Osteoblast (primary cell): ENCODE results near the gene LBHD2. TPM values are rescaled to one million over a fixed set of nuclear protein-coding genes. Genes with fewer than 3 reads are reported as not detected.
A peak's percentile ranks its signal among the peaks of the same experiment; 100 is the strongest.

Experiments used
- DNase-seq: peaks from one replicate; pipeline ENCODE4 v3.0.0; 2011; ENCODE audit warnings: low spot score, mixed read lengths; ENCODE audit not compliant: insufficient read length; ENCODE audit errors: missing footprints
- H2AFZ ChIP-seq: 2 replicates; pipeline ENCODE4 v1.6.0; 2011; ENCODE audit warnings: mild to moderate bottlenecking, low read length
- H3K27ac ChIP-seq: 2 replicates; pipeline ENCODE4 v1.5.1; 2011; ENCODE audit warnings: mild to moderate bottlenecking, low read depth, low read length, moderate library complexity
- H3K27me3 ChIP-seq: 2 replicates; pipeline ENCODE4 v1.6.0; 2012; ENCODE audit warnings: mild to moderate bottlenecking, control low read depth, inconsistent platforms, low read length, moderate library complexity; ENCODE audit not compliant: insufficient read depth
- H3K36me3 ChIP-seq: 2 replicates; pipeline ENCODE4 v1.5.1; 2011; ENCODE audit warnings: mild to moderate bottlenecking, low read length, control low read depth, moderate library complexity; ENCODE audit not compliant: insufficient read depth
- H3K4me1 ChIP-seq: 2 replicates; pipeline ENCODE4 v1.5.1; 2011; ENCODE audit warnings: mild to moderate bottlenecking, low read length, control low read depth, moderate library complexity; ENCODE audit not compliant: insufficient read depth
- H3K4me2 ChIP-seq: 2 replicates; pipeline ENCODE4 v1.6.0; 2011; ENCODE audit warnings: mild to moderate bottlenecking, low read length; ENCODE audit not compliant: insufficient read depth
- H3K4me3 ChIP-seq: fragments of 200-600 bp; sonication (generic); 3 replicates; pipeline ENCODE4 v1.5.1; 2012; ENCODE audit warnings: mild to moderate bottlenecking, low read length, inconsistent platforms; ENCODE audit not compliant: insufficient read depth
- H3K79me2 ChIP-seq: 2 replicates; pipeline ENCODE4 v1.6.0; 2012; ENCODE audit warnings: mild to moderate bottlenecking, low read length, control low read depth, inconsistent platforms; ENCODE audit not compliant: insufficient read depth
- H3K9me3 ChIP-seq: 2 replicates; pipeline ENCODE4 v1.5.1; 2011; ENCODE audit warnings: low read depth, low read length, control low read depth
- H4K20me1 ChIP-seq: 2 replicates; pipeline ENCODE4 v1.6.0; 2012; ENCODE audit warnings: mild to moderate bottlenecking, low read length, control low read depth; ENCODE audit not compliant: insufficient read depth
- CTCF ChIP-seq: IDR thresholded peaks from 2 replicates; pipeline ENCODE4 v1.5.1; 2011; ENCODE audit warnings: mild to moderate bottlenecking, low read depth, low read length, moderate library complexity; ENCODE audit errors: extremely low read depth
- total RNA-seq: library from RNA; depleted of rRNA; stranded (reverse); fragments of >200 nt; gene quantifications from 2 replicates; pipeline ENCODE4 v1.2.3, GENCODE V29; 2012

LBHD2 gene
- total RNA-seq, 1 donor, result not detected

GRCh38 chr14:103126088-103126872 lies 42.3 kb downstream of the LBHD2 start:
- Histone ChIP-seq H3K4me3 (no peak overlapping the region), H3K79me2 (peaks cover 25% of the 10 kb centered on the region), H4K20me1 (peaks cover 48% of the 10 kb centered on the region), H3K36me3 (peaks cover 9% of the 10 kb centered on the region), H3K27ac (no peak overlapping the region), H2AFZ (no peak overlapping the region), H3K9me3 (no peaks in the 10 kb centered on the region), H3K4me2 (no peak overlapping the region), H3K27me3 (no peaks in the 10 kb centered on the region), H3K4me1 (peaks cover 54% of the 10 kb centered on the region)
- DNase-seq, result peak; percentile 93
- no peak for TF ChIP-seq CTCF

- H3K4me1 ChIP-seq, result peaks cover 49% of the 10 kb centered on the region
These were observed 42.9 kb downstream of the LBHD2 start for GRCh38 chr14:103126873-103127304.

GRCh38 chr14:103127356-103127755 lies 43.3 kb downstream of the LBHD2 start:
- Histone ChIP-seq H3K4me3 (no peak overlapping the region), H3K9me3 (no peaks in the 10 kb centered on the region), H2AFZ (no peak overlapping the region), H3K79me2 (peaks cover 25% of the 10 kb centered on the region), H3K4me2 (no peak overlapping the region), H3K27me3 (no peaks in the 10 kb centered on the region), H3K36me3 (peaks cover 10% of the 10 kb centered on the region), H3K4me1 (peaks cover 45% of the 10 kb centered on the region), H4K20me1 (peaks cover 48% of the 10 kb centered on the region), H3K27ac (no peak overlapping the region)
- DNase-seq, result peak; percentile 76
- TF ChIP-seq CTCF, result no peak

More at GRCh38 chr14:103126873-103127304, 42.9 kb downstream of the LBHD2 start:
- Histone ChIP-seq H3K79me2 (peaks cover 25% of the 10 kb centered on the region), H3K27me3 (no peaks in the 10 kb centered on the region), H3K27ac (no peak overlapping the region), H3K4me2 (no peak overlapping the region), H2AFZ (no peak overlapping the region), H3K36me3 (peaks cover 9% of the 10 kb centered on the region), H3K9me3 (no peaks in the 10 kb centered on the region), H4K20me1 (peaks cover 48% of the 10 kb centered on the region), H3K4me3 (no peak overlapping the region)
- TF ChIP-seq CTCF, result no peak
- DNase-seq, result peak; percentile 82

- H3K27ac ChIP-seq, result no peak overlapping the region
- H3K9me3 ChIP-seq, result no peaks in the 10 kb centered on the region
- TF ChIP-seq CTCF, result no peak
- DNase-seq, result peak; percentile 90
- peaks cover 25% of the 10 kb centered on the region for H3K79me2 ChIP-seq
- no peak overlapping the region for H3K4me3 ChIP-seq
- no peak overlapping the region for H2AFZ ChIP-seq
- H3K36me3 ChIP-seq, result peaks cover 16% of the 10 kb centered on the region
- no peaks in the 10 kb centered on the region for H3K27me3 ChIP-seq
- H3K4me1 ChIP-seq, result peaks cover 39% of the 10 kb centered on the region
- no peak overlapping the region for H3K4me2 ChIP-seq
- peaks cover 48% of the 10 kb centered on the region for H4K20me1 ChIP-seq
These were observed 44.0 kb downstream of the LBHD2 start for GRCh38 chr14:103127861-103128598.
